ENCODE results near the gene ADISSP.
A peak's percentile ranks its signal among the peaks of the same experiment; 100 is the strongest.

ADISSP gene

DNA sequence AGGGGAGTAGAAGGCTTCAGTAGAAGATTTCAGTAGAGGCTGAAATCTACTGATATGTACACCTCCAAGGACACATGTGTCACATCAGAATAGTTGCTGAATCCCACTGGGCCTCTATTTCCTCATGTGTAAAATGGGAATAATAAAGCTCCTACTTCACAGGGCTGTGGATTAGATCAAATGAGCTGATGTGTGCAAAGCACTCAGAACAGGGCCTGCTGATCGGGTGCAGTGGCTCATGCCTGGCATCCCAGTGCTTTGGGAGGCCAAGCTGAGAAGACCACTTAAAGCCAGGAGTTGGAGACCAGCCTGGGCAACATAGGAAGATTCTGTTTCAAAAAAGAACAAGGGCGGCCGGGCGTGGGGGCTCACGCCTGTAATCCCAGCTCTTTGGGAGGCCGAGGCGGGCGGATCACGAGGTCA lies 44.7 kb upstream of the ADISSP start:
- TF ChIP-seq ZFP3 (CRISPR knock-in tag; IDR thresholded peaks at IDR 0.05) (peak; percentile 89; the same call in 1 of the 2 replicates), CSDC2 (CRISPR knock-in tag; IDR thresholded peaks at IDR 0.05) (no peak)
- no peak for ATAC-seq

GRCh38 chr20:3811467-3812258 lies 44.1 kb upstream of the ADISSP start:
- TF ChIP-seq ZC3H10 (CRISPR knock-in tag; IDR thresholded peaks at IDR 0.05) = no peak
- TF ChIP-seq TCF4 (CRISPR knock-in tag; IDR thresholded peaks at IDR 0.05; ENCODE audit: borderline replicate concordance) = peak; percentile 82; the same call in 1 of the 2 replicates
- no peak for TF ChIP-seq ESRRG (CRISPR knock-in tag; IDR thresholded peaks at IDR 0.05)
- no peak for TF ChIP-seq TOX (CRISPR knock-in tag; IDR thresholded peaks at IDR 0.05; ENCODE audit: borderline replicate concordance)
- TF ChIP-seq RARB (CRISPR knock-in tag; IDR thresholded peaks at IDR 0.05) = no peak
- TF ChIP-seq, protein P1, sequence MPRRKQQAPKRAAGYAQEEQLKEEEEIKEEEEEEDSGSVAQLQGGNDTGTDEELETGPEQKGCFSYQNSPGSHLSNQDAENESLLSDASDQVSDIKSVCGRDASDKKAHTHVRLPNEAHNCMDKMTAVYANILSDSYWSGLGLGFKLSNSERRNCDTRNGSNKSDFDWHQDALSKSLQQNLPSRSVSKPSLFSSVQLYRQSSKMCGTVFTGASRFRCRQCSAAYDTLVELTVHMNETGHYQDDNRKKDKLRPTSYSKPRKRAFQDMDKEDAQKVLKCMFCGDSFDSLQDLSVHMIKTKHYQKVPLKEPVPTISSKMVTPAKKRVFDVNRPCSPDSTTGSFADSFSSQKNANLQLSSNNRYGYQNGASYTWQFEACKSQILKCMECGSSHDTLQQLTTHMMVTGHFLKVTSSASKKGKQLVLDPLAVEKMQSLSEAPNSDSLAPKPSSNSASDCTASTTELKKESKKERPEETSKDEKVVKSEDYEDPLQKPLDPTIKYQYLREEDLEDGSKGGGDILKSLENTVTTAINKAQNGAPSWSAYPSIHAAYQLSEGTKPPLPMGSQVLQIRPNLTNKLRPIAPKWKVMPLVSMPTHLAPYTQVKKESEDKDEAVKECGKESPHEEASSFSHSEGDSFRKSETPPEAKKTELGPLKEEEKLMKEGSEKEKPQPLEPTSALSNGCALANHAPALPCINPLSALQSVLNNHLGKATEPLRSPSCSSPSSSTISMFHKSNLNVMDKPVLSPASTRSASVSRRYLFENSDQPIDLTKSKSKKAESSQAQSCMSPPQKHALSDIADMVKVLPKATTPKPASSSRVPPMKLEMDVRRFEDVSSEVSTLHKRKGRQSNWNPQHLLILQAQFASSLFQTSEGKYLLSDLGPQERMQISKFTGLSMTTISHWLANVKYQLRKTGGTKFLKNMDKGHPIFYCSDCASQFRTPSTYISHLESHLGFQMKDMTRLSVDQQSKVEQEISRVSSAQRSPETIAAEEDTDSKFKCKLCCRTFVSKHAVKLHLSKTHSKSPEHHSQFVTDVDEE (CRISPR knock-in tag; IDR thresholded peaks at IDR 0.05) = peak; percentile 61; the same call in 1 of the 2 replicates
- TF ChIP-seq CSDC2 (CRISPR knock-in tag; IDR thresholded peaks at IDR 0.05) = no peak
- TF ChIP-seq SNAI2 (CRISPR knock-in tag; IDR thresholded peaks at IDR 0.05) = no peak
- TF ChIP-seq CREB5 (CRISPR knock-in tag; IDR thresholded peaks at IDR 0.05; ENCODE audit: low read depth) = no peak
- peak; percentile 93 for TF ChIP-seq PATZ1 (CRISPR knock-in tag; IDR thresholded peaks at IDR 0.05; ENCODE audit: borderline replicate concordance)
- peak; percentile 65 for TF ChIP-seq ISL1 (CRISPR knock-in tag; IDR thresholded peaks at IDR 0.05)
- TF ChIP-seq, protein P2, sequence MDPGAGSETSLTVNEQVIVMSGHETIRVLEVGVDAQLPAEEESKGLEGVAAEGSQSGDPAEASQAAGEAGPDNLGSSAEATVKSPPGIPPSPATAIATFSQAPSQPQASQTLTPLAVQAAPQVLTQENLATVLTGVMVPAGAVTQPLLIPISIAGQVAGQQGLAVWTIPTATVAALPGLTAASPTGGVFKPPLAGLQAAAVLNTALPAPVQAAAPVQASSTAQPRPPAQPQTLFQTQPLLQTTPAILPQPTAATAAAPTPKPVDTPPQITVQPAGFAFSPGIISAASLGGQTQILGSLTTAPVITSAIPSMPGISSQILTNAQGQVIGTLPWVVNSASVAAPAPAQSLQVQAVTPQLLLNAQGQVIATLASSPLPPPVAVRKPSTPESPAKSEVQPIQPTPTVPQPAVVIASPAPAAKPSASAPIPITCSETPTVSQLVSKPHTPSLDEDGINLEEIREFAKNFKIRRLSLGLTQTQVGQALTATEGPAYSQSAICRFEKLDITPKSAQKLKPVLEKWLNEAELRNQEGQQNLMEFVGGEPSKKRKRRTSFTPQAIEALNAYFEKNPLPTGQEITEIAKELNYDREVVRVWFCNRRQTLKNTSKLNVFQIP (CRISPR knock-in tag; IDR thresholded peaks at IDR 0.05; ENCODE audit: borderline replicate concordance, low read depth) = no peak
- no peak for TF ChIP-seq OSR1 (CRISPR knock-in tag; IDR thresholded peaks at IDR 0.05)
- TF ChIP-seq BACH2 (CRISPR knock-in tag; IDR thresholded peaks at IDR 0.05; ENCODE audit: borderline replicate concordance) = no peak
- TF ChIP-seq ZNF70 (CRISPR knock-in tag; IDR thresholded peaks at IDR 0.05) = peak; percentile 100
- TF ChIP-seq ZNF565 (CRISPR knock-in tag; conservative IDR thresholded peaks at IDR 0.05; ENCODE audit: low read depth) = no peak
- no peak for TF ChIP-seq ZFP3 (CRISPR knock-in tag; IDR thresholded peaks at IDR 0.05)
- TF ChIP-seq, protein P3, sequence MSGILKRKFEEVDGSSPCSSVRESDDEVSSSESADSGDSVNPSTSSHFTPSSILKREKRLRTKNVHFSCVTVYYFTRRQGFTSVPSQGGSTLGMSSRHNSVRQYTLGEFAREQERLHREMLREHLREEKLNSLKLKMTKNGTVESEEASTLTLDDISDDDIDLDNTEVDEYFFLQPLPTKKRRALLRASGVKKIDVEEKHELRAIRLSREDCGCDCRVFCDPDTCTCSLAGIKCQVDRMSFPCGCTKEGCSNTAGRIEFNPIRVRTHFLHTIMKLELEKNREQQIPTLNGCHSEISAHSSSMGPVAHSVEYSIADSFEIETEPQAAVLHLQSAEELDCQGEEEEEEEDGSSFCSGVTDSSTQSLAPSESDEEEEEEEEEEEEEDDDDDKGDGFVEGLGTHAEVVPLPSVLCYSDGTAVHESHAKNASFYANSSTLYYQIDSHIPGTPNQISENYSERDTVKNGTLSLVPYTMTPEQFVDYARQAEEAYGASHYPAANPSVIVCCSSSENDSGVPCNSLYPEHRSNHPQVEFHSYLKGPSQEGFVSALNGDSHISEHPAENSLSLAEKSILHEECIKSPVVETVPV (CRISPR knock-in tag; IDR thresholded peaks at IDR 0.05) = no peak
- no peak for TF ChIP-seq ZNF8 (CRISPR knock-in tag; IDR thresholded peaks at IDR 0.05)
- TF ChIP-seq ARNTL (CRISPR knock-in tag; IDR thresholded peaks at IDR 0.05; ENCODE audit: borderline replicate concordance, low read depth) = peak; percentile 100
- TF ChIP-seq PPARA (CRISPR knock-in tag; IDR thresholded peaks at IDR 0.05; ENCODE audit: borderline replicate concordance) = no peak
- TF ChIP-seq ZFP30 (CRISPR knock-in tag; IDR thresholded peaks at IDR 0.05) = no peak
- no peak for TF ChIP-seq GLIS3 (CRISPR knock-in tag; IDR thresholded peaks at IDR 0.05)
- peak; percentile 65 for ATAC-seq
